Measurements from ENCODE around the gene RAB27B.

The RAB27B gene

DNA sequence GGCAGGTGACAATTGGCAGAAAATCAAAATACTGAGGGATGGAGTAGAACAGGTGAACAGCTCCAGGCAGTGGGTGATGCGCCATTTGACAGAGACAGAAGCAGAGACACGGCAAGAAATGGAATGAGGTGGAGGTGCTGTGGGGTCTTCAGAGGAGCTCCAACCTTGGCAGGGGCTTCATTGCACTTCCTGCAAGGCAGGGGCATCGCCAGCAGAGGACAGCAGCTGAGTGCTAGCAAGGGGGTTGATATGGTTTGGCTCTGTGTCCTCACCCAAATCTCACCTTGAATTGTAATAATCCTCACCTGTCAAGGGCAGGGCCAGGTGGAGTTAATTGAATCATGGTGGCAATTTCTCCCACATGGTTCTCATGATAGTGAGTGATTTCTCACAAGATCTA is 88.2 kb downstream of the RAB27B start:
- no peak for DNase-seq

DNA sequence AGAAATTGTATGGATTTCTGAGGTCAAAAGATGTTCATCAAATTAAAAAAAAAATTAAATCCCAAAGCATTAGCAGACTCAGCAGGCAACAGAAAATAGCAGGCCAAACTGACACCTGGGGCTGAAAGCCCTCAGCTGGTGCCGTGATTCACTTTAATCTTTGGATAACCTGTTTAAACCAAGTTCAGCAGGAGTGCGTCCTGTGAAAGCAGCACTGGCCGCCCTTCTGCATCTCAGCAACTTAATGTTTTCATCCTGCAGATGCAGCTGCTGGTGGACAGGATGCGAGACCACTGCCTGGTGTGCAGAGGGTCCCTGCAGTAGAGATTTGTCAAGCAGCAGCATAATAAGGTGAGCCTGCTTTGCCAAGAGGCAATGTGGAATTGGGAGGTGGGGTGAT is 89.8 kb downstream of the RAB27B start:
- DNase-seq = no peak

GRCh38 chr18:54919412-54919811 is 91.1 kb downstream of the RAB27B start:
- DNase-seq = no peak

- DNase-seq = no peak
Observed at GRCh38 chr18:54923339-54923956, 95.2 kb downstream of the RAB27B start.

- no peak for DNase-seq
Observed at GRCh38 chr18:54924948-54925347, 96.7 kb downstream of the RAB27B start.

GRCh38 chr18:54926593-54927325 is 98.5 kb downstream of the RAB27B start:
- no peak for DNase-seq

- DNase-seq = no peak
Observed at GRCh38 chr18:54928236-54928635, 100.0 kb downstream of the RAB27B start.

GRCh38 chr18:54931152-54931551 is 102.9 kb downstream of the RAB27B start:
- no peak for DNase-seq

DNA sequence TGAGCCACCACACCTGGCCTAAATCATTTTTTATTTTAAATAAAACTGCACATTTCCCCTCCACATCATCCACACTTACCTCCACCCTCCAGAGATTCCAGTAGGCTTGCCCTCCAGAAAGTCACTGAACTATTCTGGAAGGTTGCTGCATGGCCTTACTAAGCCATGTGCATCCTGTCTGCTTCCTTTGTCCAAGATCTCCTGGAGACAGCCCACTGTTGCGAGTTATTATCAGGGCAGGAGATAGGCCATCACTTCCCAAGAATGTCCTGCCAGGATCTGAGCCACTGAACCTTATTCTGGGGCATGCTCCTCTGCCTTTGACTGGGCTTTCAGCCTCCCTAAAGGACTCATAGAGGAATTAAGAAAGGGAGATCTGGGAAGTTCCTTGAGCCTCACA is 104.2 kb downstream of the RAB27B start:
- DNase-seq = no peak

- no peak for DNase-seq
Observed at GRCh38 chr18:54938506-54938905, 110.2 kb downstream of the RAB27B start.

- no peak for DNase-seq
Observed at GRCh38 chr18:54939361-54939917, 111.2 kb downstream of the RAB27B start.

GRCh38 chr18:54942144-54942543 is 113.9 kb downstream of the RAB27B start:
- DNase-seq = no peak

DNA sequence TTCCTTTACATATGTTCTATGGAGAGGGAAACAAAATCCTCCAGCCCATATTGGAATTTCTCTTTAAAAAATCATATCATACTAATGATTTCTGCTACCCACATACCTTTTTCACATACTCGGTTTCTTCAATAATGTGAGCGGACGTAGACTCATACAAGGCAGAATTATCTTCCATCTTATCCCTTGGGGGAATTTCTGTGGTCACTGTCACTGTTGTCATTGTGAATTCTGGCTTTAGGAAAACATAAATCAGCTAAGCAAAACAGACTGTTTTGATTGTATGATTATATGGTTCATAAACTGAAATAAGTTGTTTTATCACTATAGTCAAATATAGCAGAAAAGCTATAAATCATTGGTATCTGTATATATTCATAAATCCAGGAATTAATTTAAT is 114.3 kb downstream of the RAB27B start:
- no peak for DNase-seq
